ENCODE results near the gene FAM237B. TPM values are rescaled to one million over a fixed set of nuclear protein-coding genes. Genes with fewer than 3 reads are reported as not detected.

Gene FAM237B
- total and polyA plus RNA-seq, 9 of the 15 experiments (the other 6 are each of a cell fraction or from before 2014, with no cell fraction given): not detected

GRCh38 chr7:90346336-90347125, 25.4 kb upstream of the FAM237B start, which contains the start of gene GTPBP10 (continued):
- TF ChIP-seq RBM25 (IDR thresholded peaks at IDR 0.05; ENCODE audit: low read depth, low read length, severe bottlenecking) (no peak), BRCA1 (IDR thresholded peaks at IDR 0.05) (no peak), BRCA1 (CRISPR knock-in tag; IDR thresholded peaks at IDR 0.05) (no peak), FOXJ3 (CRISPR knock-in tag; IDR thresholded peaks at IDR 0.05) (no peak), PURB (CRISPR knock-in tag; IDR thresholded peaks at IDR 0.05; ENCODE audit: low read depth) (no peak), ZBTB12 (CRISPR knock-in tag; IDR thresholded peaks at IDR 0.05) (peak; percentile 98), TAF7 (tag; IDR thresholded peaks at IDR 0.05) (peak; percentile 88), ZNF133 (CRISPR knock-in tag; IDR thresholded peaks at IDR 0.05) (0 out of 2 replicates have a peak, but pooled peaks have one; percentile 55), ZNF644 (tag; IDR thresholded peaks at IDR 0.05; ENCODE audit: low read depth) (no peak), SMC3 (conservative IDR thresholded peaks at IDR 0.05; ENCODE audit: insufficient read depth, low read depth, low read length) (no peak), HDGF (IDR thresholded peaks at IDR 0.05) (no peak), OTX1 (CRISPR knock-in tag; IDR thresholded peaks at IDR 0.05) (peak; percentile 93), EP300 (IDR thresholded peaks at IDR 0.05; ENCODE audit: low read length) (peak; percentile 8; the same call in 1 of the 2 replicates), HIVEP1 (CRISPR knock-in tag; IDR thresholded peaks at IDR 0.05) (no peak), THRAP3 (IDR thresholded peaks at IDR 0.05; ENCODE audit: borderline replicate concordance) (no peak), MTF1 (CRISPR knock-in tag; IDR thresholded peaks at IDR 0.05; ENCODE audit: borderline replicate concordance) (no peak), MLX (CRISPR knock-in tag; conservative IDR thresholded peaks at IDR 0.05) (no peak), CHD1 (IDR thresholded peaks at IDR 0.05; ENCODE audit: low read length) (no peak), GTF2A2 (tag; IDR thresholded peaks at IDR 0.05) (no peak), NELFE (IDR thresholded peaks at IDR 0.05; ENCODE audit: insufficient read depth, insufficient read length) (no peak), CREB1 (IDR thresholded peaks at IDR 0.05) (peak; percentile 99), CREB1 (CRISPR knock-in tag; IDR thresholded peaks at IDR 0.05) (peak; percentile 99), ZNF324 (CRISPR knock-in tag; IDR thresholded peaks at IDR 0.05) (0 out of 2 replicates have a peak, but pooled peaks have one; percentile 38), KDM1A (IDR thresholded peaks at IDR 0.05) (no peak), HNRNPK (IDR thresholded peaks at IDR 0.05; ENCODE audit: low read depth, low read length, poor library complexity, severe bottlenecking) (no peak), SAP30 (IDR thresholded peaks at IDR 0.05; ENCODE audit: borderline replicate concordance, insufficient read depth, low read depth, low read length, poor library complexity, severe bottlenecking) (peak; percentile 96)
